H1 (cell line): Measurements from ENCODE around the gene RBM41. TPM values are rescaled to one million over a fixed set of nuclear protein-coding genes. Genes with fewer than 3 reads are reported as not detected.

Source experiments
- CTCF ChIA-PET: fragments of 300-600 bp; sonication (Branson Sonifier 250); formaldehyde crosslinking; loops from one replicate; lab custom pipeline; 2021; ENCODE audit not compliant: partially characterized antibody; lab: Charles Lee
- POLR2A ChIA-PET: fragments of 300-600 bp; sonication (Branson Sonifier 250); formaldehyde crosslinking; loops from one replicate; lab custom pipeline; 2021; ENCODE audit warnings: inconsistent platforms; ENCODE audit not compliant: partially characterized antibody; lab: Charles Lee
- DNase-seq, 2 experiments: peaks; one replicate each; pipeline versions ENCODE4 v3.0.0 to v3.0.0-alpha.2; 2010 to 2022; ENCODE audit warnings: low spot score in 2 of 2, low read depth in 1 of 2, mixed read lengths in 1 of 2
- FAIRE-seq: peaks from 2 replicates; lab custom pipeline; 2011; peaks lifted over from hg19 to GRCh38; lab: Jason Lieb, UNC
- H2AFZ ChIP-seq: 2 replicates; pipeline ENCODE4 v1.8.1; 2012; ENCODE audit warnings: low read length, inconsistent platforms
- H2AK5ac ChIP-seq: 2 replicates; pipeline ENCODE4 v1.6.1; 2013; ENCODE audit warnings: low read depth, low read length
- H2BK120ac ChIP-seq: replicated peaks from 2 replicates; pipeline ENCODE3; 2013; ENCODE audit warnings: low read depth, low read length, inconsistent platforms
- H2BK12ac ChIP-seq: 2 replicates; pipeline ENCODE4 v1.6.1; 2013; ENCODE audit warnings: low read depth, low read length
- H2BK15ac ChIP-seq: 2 replicates; pipeline ENCODE4 v1.6.1; 2013; ENCODE audit warnings: low read length
- H2BK20ac ChIP-seq: 2 replicates; pipeline ENCODE4 v1.6.1; 2013; ENCODE audit warnings: low read length
- H2BK5ac ChIP-seq: 2 replicates; pipeline ENCODE4 v1.6.1; 2013; ENCODE audit warnings: low read depth, low read length
- H3K14ac ChIP-seq: 2 replicates; pipeline ENCODE4 v1.6.1; 2013; ENCODE audit warnings: inconsistent platforms; ENCODE audit not compliant: insufficient read length
- H3K18ac ChIP-seq: 2 replicates; pipeline ENCODE4 v1.6.1; 2013; ENCODE audit warnings: low read length; ENCODE audit errors: extremely low read depth
- H3K23ac ChIP-seq: 2 replicates; pipeline ENCODE4 v1.6.1; 2013; ENCODE audit warnings: inconsistent platforms; ENCODE audit not compliant: insufficient read length
- H3K23me2 ChIP-seq: 2 replicates; pipeline ENCODE4 v1.6.1; 2013; ENCODE audit warnings: low read depth, low read length
- H3K27ac ChIP-seq: 2 replicates; pipeline ENCODE4 v1.6.1; 2011; ENCODE audit warnings: low read depth, low read length, inconsistent platforms
- H3K27me3 ChIP-seq, 4 experiments: replicated peaks in 1 of 4; 1 replicate in 1 of 4; 2 replicates in 3 of 4; pipeline versions ENCODE4 v1.6.1 to v1.8.1; 2011 to 2013; ENCODE audit warnings: low read length in 3 of 4, mild to moderate bottlenecking in 3 of 4, inconsistent platforms in 2 of 4, mixed read lengths in 2 of 4, moderate library complexity in 1 of 4; ENCODE audit not compliant: control insufficient read depth in 3 of 4, insufficient read depth in 3 of 4; ENCODE audit errors: extremely low read depth in 1 of 4
- H3K36me3 ChIP-seq, 4 experiments: 2 replicates each; pipeline versions ENCODE4 v1.6.1 to v1.8.1; 2011 to 2013; ENCODE audit warnings: mild to moderate bottlenecking in 4 of 4, low read length in 3 of 4, moderate library complexity in 2 of 4, control low read depth in 1 of 4, inconsistent platforms in 1 of 4; ENCODE audit not compliant: insufficient read depth in 4 of 4, control insufficient read depth in 2 of 4
- H3K4ac ChIP-seq: replicated peaks from 2 replicates; pipeline ENCODE3; 2013; ENCODE audit warnings: low read length, low read depth, mixed read lengths, inconsistent platforms; ENCODE audit not compliant: insufficient read length
- H3K4me1 ChIP-seq, 4 experiments: replicated peaks in 1 of 4; 1 replicate in 1 of 4; 2 replicates in 3 of 4; pipeline versions ENCODE4 v1.6.1 to v1.8.1; 2011 to 2013; ENCODE audit warnings: low read length in 3 of 4, inconsistent platforms in 2 of 4, mixed read lengths in 1 of 4; ENCODE audit not compliant: insufficient read depth in 4 of 4, control insufficient read depth in 3 of 4
- H3K4me2 ChIP-seq, 2 experiments: 2 replicates each; pipeline versions ENCODE4 v1.6.1 to v1.8.1; 2011 to 2013; ENCODE audit warnings: low read depth in 2 of 2, low read length in 2 of 2, control low read depth in 1 of 2, inconsistent platforms in 1 of 2, mild to moderate bottlenecking in 1 of 2; ENCODE audit not compliant: insufficient read depth in 1 of 2
- H3K4me3 ChIP-seq, 4 experiments: fragments of 200-600, 300-600 bp in 1 of 4; sonication (generic), shearing (Covaris generic), sonication (Bioruptor Twin) in 1 of 4; 2 replicates each; pipeline versions ENCODE4 v1.5.1 to v1.8.1; 2011 to 2016; ENCODE audit warnings: low read length in 4 of 4, low read depth in 3 of 4, control low read depth in 2 of 4, inconsistent platforms in 2 of 4, mild to moderate bottlenecking in 2 of 4, mixed read lengths in 1 of 4, moderate library complexity in 1 of 4; ENCODE audit not compliant: insufficient read depth in 2 of 4; ENCODE audit errors: extremely low read depth in 1 of 4
- H3K56ac ChIP-seq: replicated peaks from 2 replicates; pipeline ENCODE3; 2013; ENCODE audit warnings: low read depth, mild to moderate bottlenecking, mixed read lengths, low read length, inconsistent platforms; ENCODE audit not compliant: insufficient read length
- H3K79me1 ChIP-seq: 2 replicates; pipeline ENCODE4 v1.6.1; 2013; ENCODE audit warnings: low read depth, low read length, control low read depth
- H3K79me2 ChIP-seq, 2 experiments: 2 replicates each; pipeline versions ENCODE4 v1.6.1 to v1.8.1; 2012 to 2013; ENCODE audit warnings: low read length in 2 of 2, mild to moderate bottlenecking in 2 of 2, inconsistent platforms in 1 of 2; ENCODE audit not compliant: insufficient read depth in 2 of 2, control insufficient read depth in 1 of 2
- H3K9ac ChIP-seq, 4 experiments: replicated peaks in 1 of 4; 1 replicate in 1 of 4; 2 replicates in 3 of 4; pipeline versions ENCODE4 v1.6.1 to v1.8.1; 2011 to 2013; ENCODE audit warnings: low read depth in 3 of 4, low read length in 3 of 4, control low read depth in 2 of 4, mild to moderate bottlenecking in 2 of 4, moderate library complexity in 2 of 4, inconsistent platforms in 1 of 4; ENCODE audit errors: extremely low read depth in 1 of 4
- H3K9me3 ChIP-seq, 2 experiments: 2 replicates each; pipeline versions ENCODE4 v1.6.1 to v1.8.1; 2012 to 2013; ENCODE audit warnings: mild to moderate bottlenecking in 2 of 2, moderate library complexity in 2 of 2, control low read depth in 1 of 2, inconsistent platforms in 1 of 2, low read depth in 1 of 2, low read length in 1 of 2, mixed read lengths in 1 of 2; ENCODE audit not compliant: insufficient read depth in 2 of 2
- H4K20me1 ChIP-seq, 2 experiments: replicated peaks in 1 of 2; 2 replicates each; pipeline versions ENCODE3 to v1.8.1; 2011 to 2013; ENCODE audit warnings: inconsistent platforms in 2 of 2, low read length in 2 of 2, mild to moderate bottlenecking in 1 of 2; ENCODE audit not compliant: insufficient read depth in 2 of 2, control insufficient read depth in 1 of 2
- H4K5ac ChIP-seq: 2 replicates; pipeline ENCODE4 v1.6.1; 2013; ENCODE audit warnings: low read length, low read depth, mixed read lengths, inconsistent platforms; ENCODE audit not compliant: insufficient read length
- H4K8ac ChIP-seq: 2 replicates; pipeline ENCODE4 v1.8.0; 2013; ENCODE audit warnings: mild to moderate bottlenecking, moderate library complexity, low read length, inconsistent platforms; ENCODE audit not compliant: insufficient read depth; ENCODE audit errors: extremely low read depth
- H4K91ac ChIP-seq: replicated peaks from 2 replicates; pipeline ENCODE3; 2013; ENCODE audit warnings: low read length, mixed read lengths, inconsistent platforms; ENCODE audit not compliant: insufficient read length
- FOSL1 ChIP-seq: IDR thresholded peaks from 2 replicates; pipeline ENCODE4 v1.6.1; 2011; ENCODE audit warnings: mild to moderate bottlenecking, low read depth, low read length, moderate library complexity; ENCODE audit not compliant: insufficient read depth
- HDAC2 ChIP-seq, 2 experiments: fragments of 300-600 bp in 1 of 2; sonication (generic) in 1 of 2; IDR thresholded peaks; 2 replicates each; pipeline ENCODE4 v1.6.1; 2011 to 2012; ENCODE audit warnings: low read depth in 2 of 2, low read length in 2 of 2, mild to moderate bottlenecking in 2 of 2, moderate library complexity in 2 of 2, borderline replicate concordance in 1 of 2, inconsistent platforms in 1 of 2
- KDM1A ChIP-seq: fragments of 200-600, 300-600 bp; sonication (generic); IDR thresholded peaks from 2 replicates; pipeline ENCODE4 v1.7.1; 2016; ENCODE audit warnings: mild to moderate bottlenecking, low read length, borderline replicate concordance
- RAD21 ChIP-seq, 2 experiments: IDR thresholded peaks in 1 of 2; conservative IDR thresholded peaks in 1 of 2; 2 replicates each; pipeline ENCODE4 v1.6.1; 2011; ENCODE audit warnings: low read depth in 2 of 2, low read length in 2 of 2, improper control_type of control experiment in 1 of 2, inconsistent platforms in 1 of 2, mild to moderate bottlenecking in 1 of 2, moderate library complexity in 1 of 2
- RFX5 ChIP-seq: IDR thresholded peaks from 2 replicates; pipeline ENCODE4 v1.6.1; 2011; ENCODE audit warnings: low read depth, low read length, improper control_type of control experiment, borderline replicate concordance
- SP2 ChIP-seq: IDR thresholded peaks from 2 replicates; pipeline ENCODE4 v1.6.1; 2012; ENCODE audit warnings: mild to moderate bottlenecking, low read length, inconsistent platforms
- TCF12 ChIP-seq: IDR thresholded peaks from 2 replicates; pipeline ENCODE4 v1.6.1; 2011; ENCODE audit warnings: low read depth, mild to moderate bottlenecking, low read length
- WGBS, 2 experiments: shearing (Covaris generic) in 1 of 2; methylation state at CpG; one replicate each; pipeline versions ENCODE4 v1.1.6 to v1.1.7; 2013 to 2015; ENCODE audit warnings: low lambda C conversion rate in 2 of 2, mixed read lengths in 2 of 2, inconsistent platforms in 1 of 2, low coverage in 1 of 2, missing lambda C conversion rate in 1 of 2; ENCODE audit not compliant: insufficient replicate concordance in 2 of 2, insufficient coverage in 1 of 2, insufficient read length in 1 of 2; ENCODE audit errors: extremely low coverage in 1 of 2, missing lambda C conversion rate in 1 of 2; 5-methylcytosine and 5-hydroxymethylcytosine counted together
- polyA plus RNA-seq, 7 experiments: library from polyadenylated mRNA; depleted of rRNA in 3 of 7; stranded (reverse) in 5 of 7; unstranded in 2 of 7; fragments of >200 nt in 5 of 7; fragments of 200-250 nt in 2 of 7; gene quantifications; 1 replicate in 5 of 7; 2 replicates in 1 of 7; 4 replicates in 1 of 7; pipeline versions ENCODE4 v1.2.1 to v1.2.3, GENCODE V29; 2011 to 2013; ENCODE audit warnings: missing spikeins in 2 of 7, mixed read lengths in 2 of 7
- total RNA-seq: library from RNA; stranded (reverse); fragmentation: NEBNext Ultra II Directional; extraction: Animal tissue kit (Norgen Biotek cat#: 25700); gene quantifications from 2 replicates; pipeline ENCODE4 v1.2.1, GENCODE V29; 2021
- TF ChIP-seq, protein P1 (sequence below): IDR thresholded peaks from 2 replicates; pipeline ENCODE4 v1.6.1; 2012; ENCODE audit warnings: inconsistent platforms
- TF ChIP-seq, protein P2 (sequence below), 3 experiments: IDR thresholded peaks; 1 replicate in 2 of 3; 2 replicates in 1 of 3; pipeline versions ENCODE4 v1.5.1 to v1.6.1; 2011; ENCODE audit warnings: low read length in 3 of 3, mild to moderate bottlenecking in 3 of 3, inconsistent platforms in 2 of 3, low read depth in 1 of 3, moderate library complexity in 1 of 3; ENCODE audit not compliant: insufficient read depth in 1 of 3; ENCODE audit errors: control extremely low read depth in 1 of 3

The RBM41 gene
- total and polyA plus RNA-seq, 2 of the 8 experiments (the other 6 are each of a cell fraction or from before 2014, with no cell fraction given) = 2.6 to 26.4 TPM

DNA sequence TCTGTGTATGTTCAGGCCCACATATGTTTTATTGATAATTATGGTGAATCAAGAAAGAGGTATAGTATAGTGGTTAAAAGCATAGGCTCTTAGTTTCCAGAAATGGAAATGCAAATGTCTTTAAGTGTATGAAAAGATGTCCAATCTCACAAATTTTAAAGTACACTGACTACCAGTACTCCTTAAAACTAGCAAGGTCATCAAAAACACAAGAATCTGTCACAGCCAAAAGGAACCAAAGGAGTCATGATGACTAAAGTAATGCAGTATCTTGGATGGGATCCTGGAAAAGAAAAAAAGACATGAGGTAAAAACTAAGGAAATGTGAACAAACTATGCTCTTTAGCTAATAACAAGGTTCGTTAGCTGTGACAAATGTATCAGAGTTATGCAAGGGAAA lies 661 bp upstream of the RBM41 start:
- Histone ChIP-seq H3K14ac (no peak overlapping the region), H2BK5ac (no peak overlapping the region), H3K27ac (no peak overlapping the region), H3K4ac (no peak overlapping the region), H3K56ac (no peak overlapping the region), H3K36me3 (peaks cover 3 to 24% (median 13%) of the 10 kb centered on the region in 4 experiments; a peak in 7 of 8 replicates), H3K79me1 (no peaks in the 10 kb centered on the region), H3K27me3 (no peaks in the 10 kb centered on the region), H4K8ac (no peak overlapping the region), H3K79me2 (peaks cover 0 to 10% of the 10 kb centered on the region in 2 experiments; a peak in 1 of 4 replicates), H3K18ac (no peak overlapping the region), H2BK12ac (no peak overlapping the region), H3K4me3 (no peak overlapping the region), H3K23ac (no peak overlapping the region), H2AFZ (no peak overlapping the region), H2BK20ac (no peak overlapping the region), H3K4me1 (no peaks in the 10 kb centered on the region; a peak in 1 of 7 replicates), H4K91ac (no peak overlapping the region), H3K4me2 (no peak overlapping the region; a peak in 1 of 4 replicates), H3K23me2 (no peaks in the 10 kb centered on the region), H3K9me3 (no peaks in the 10 kb centered on the region), H4K5ac (no peak overlapping the region), H2BK15ac (no peak overlapping the region), H2BK120ac (no peak overlapping the region), H3K9ac (no peak overlapping the region), H2AK5ac (no peak overlapping the region), H4K20me1 (no peaks in the 10 kb centered on the region)
- DNase-seq = no peak
- CTCF ChIA-PET = interaction anchor here (1.0 kb wide), 1 partner anchor 252 kb away, joined by 3 read pairs; no protein-coding TSS in a partner anchor
- WGBS, 2 experiments = 100% methylated on average over 1 of the region's 1 CpG; no CpG with 5 or more reads in 1 of the 2 experiments
- no peak for FAIRE-seq
- POLR2A ChIA-PET = interaction anchor here (0.8 to 1.0 kb wide), 3 partner anchors 32 to 85 kb away, joined by 3 to 4 read pairs (median 4); no protein-coding TSS in a partner anchor
- TF ChIP-seq HDAC2 (IDR thresholded peaks at IDR 0.05; ENCODE audit: borderline replicate concordance in 1 of 2, low read depth in 2 of 2, low read length in 2 of 2) (no peak), SP2 (no peak), KDM1A (no peak), TCF12 (no peak), RFX5 (no peak), RAD21 (IDR thresholded peaks at IDR 0.05 in 1 of 2, conservative IDR thresholded peaks at IDR 0.05 in 1 of 2; ENCODE audit: low read depth in 2 of 2, low read length in 2 of 2) (no peak), FOSL1 (no peak)
- TF ChIP-seq, protein P1, sequence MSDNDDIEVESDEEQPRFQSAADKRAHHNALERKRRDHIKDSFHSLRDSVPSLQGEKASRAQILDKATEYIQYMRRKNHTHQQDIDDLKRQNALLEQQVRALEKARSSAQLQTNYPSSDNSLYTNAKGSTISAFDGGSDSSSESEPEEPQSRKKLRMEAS = no peak
- TF ChIP-seq, protein P2, sequence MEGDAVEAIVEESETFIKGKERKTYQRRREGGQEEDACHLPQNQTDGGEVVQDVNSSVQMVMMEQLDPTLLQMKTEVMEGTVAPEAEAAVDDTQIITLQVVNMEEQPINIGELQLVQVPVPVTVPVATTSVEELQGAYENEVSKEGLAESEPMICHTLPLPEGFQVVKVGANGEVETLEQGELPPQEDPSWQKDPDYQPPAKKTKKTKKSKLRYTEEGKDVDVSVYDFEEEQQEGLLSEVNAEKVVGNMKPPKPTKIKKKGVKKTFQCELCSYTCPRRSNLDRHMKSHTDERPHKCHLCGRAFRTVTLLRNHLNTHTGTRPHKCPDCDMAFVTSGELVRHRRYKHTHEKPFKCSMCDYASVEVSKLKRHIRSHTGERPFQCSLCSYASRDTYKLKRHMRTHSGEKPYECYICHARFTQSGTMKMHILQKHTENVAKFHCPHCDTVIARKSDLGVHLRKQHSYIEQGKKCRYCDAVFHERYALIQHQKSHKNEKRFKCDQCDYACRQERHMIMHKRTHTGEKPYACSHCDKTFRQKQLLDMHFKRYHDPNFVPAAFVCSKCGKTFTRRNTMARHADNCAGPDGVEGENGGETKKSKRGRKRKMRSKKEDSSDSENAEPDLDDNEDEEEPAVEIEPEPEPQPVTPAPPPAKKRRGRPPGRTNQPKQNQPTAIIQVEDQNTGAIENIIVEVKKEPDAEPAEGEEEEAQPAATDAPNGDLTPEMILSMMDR (IDR thresholded peaks at IDR 0.05; ENCODE audit: control extremely low read depth in 1 of 3, insufficient read depth in 1 of 3, low read depth in 1 of 3, low read length in 3 of 3) = no peak
